HFFc6 (cell line): ENCODE data around the gene CCDC107. TPM values are rescaled to one million over a fixed set of nuclear protein-coding genes. Genes with fewer than 3 reads are reported as not detected.
"Not testable (repeated sequence)": the region's sequence is repeated elsewhere in the genome, so short reads cannot be mapped to it uniquely, and the experiment has no call there.

Experiments
- DNase-seq: peaks from one replicate; pipeline ENCODE4 v3.0.0-alpha.2; 2018
- H3K27ac Mint-ChIP-seq: 2 replicates; pipeline ENCODE4 v1.8.0; 2020; ENCODE audit warnings: mild to moderate bottlenecking, mixed read lengths
- H3K27me3 Mint-ChIP-seq: 2 replicates; pipeline ENCODE4 v1.8.0; 2021; ENCODE audit warnings: mild to moderate bottlenecking, moderate library complexity, mixed read lengths; ENCODE audit not compliant: insufficient read depth
- H3K36me3 Mint-ChIP-seq: 2 replicates; pipeline ENCODE4 v1.8.0; 2021; ENCODE audit warnings: low read depth, mixed read lengths
- H3K4me1 Mint-ChIP-seq: 2 replicates; pipeline ENCODE4 v1.8.0; 2020; ENCODE audit warnings: low read depth, mixed read lengths
- H3K4me3 Mint-ChIP-seq: 2 replicates; pipeline ENCODE4 v1.8.0; 2020; ENCODE audit warnings: mild to moderate bottlenecking, moderate library complexity, mixed read lengths
- H3K9me3 Mint-ChIP-seq: 2 replicates; pipeline ENCODE4 v1.8.0; 2020; ENCODE audit warnings: mild to moderate bottlenecking, mixed read lengths
- total RNA-seq, 6 experiments: library from RNA; stranded (reverse); fragmentation: NEBNext Ultra II Directional; extraction: Animal tissue kit (Norgen Biotek cat#: 25700); gene quantifications; 2 replicates in 1 of 6; 3 replicates in 5 of 6; pipeline ENCODE4 v1.2.3, GENCODE V29; 2021
- TF ChIP-seq, protein P1 (sequence below): fragments of 200-600 bp; sonication (generic); IDR thresholded peaks from 2 replicates; pipeline ENCODE4 v1.5.0; 2021; ENCODE audit warnings: antibody characterized with exemption, mild to moderate bottlenecking

The CCDC107 gene
- total RNA-seq, 6 experiments from 2014 or later: 22.5 to 29.8 (median 24.6) TPM

DNA sequence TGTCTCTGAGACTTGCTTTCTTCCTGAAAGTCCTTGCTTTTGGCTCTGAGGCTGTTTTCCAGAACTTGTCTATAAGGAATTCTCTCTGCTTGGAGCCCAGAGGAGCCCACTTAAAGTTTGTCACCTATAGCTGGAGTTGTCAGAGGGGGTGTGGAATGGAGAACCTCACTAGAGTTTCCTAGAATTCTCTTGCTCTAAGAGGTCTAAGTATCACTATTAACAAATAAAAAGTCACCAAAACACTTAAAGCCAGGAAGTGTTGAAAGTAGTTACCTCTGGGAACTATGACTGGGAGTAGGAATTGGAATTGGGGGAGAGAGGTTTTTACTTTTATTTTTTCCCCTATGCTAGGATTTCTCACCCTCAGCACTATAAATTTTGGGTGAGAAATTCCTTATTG is 22.4 kb upstream of the CCDC107 start:
- TF ChIP-seq, protein P1, sequence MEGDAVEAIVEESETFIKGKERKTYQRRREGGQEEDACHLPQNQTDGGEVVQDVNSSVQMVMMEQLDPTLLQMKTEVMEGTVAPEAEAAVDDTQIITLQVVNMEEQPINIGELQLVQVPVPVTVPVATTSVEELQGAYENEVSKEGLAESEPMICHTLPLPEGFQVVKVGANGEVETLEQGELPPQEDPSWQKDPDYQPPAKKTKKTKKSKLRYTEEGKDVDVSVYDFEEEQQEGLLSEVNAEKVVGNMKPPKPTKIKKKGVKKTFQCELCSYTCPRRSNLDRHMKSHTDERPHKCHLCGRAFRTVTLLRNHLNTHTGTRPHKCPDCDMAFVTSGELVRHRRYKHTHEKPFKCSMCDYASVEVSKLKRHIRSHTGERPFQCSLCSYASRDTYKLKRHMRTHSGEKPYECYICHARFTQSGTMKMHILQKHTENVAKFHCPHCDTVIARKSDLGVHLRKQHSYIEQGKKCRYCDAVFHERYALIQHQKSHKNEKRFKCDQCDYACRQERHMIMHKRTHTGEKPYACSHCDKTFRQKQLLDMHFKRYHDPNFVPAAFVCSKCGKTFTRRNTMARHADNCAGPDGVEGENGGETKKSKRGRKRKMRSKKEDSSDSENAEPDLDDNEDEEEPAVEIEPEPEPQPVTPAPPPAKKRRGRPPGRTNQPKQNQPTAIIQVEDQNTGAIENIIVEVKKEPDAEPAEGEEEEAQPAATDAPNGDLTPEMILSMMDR: no peak
- Mint-ChIP-seq H3K9me3 (peaks cover 4% of the 10 kb centered on the region; the same call in 1 of the 2 replicates), H3K27me3 (peaks cover 1% of the 10 kb centered on the region; the same call in 1 of the 2 replicates), H3K4me3 (no peak overlapping the region), H3K4me1 (peaks cover 33% of the 10 kb centered on the region), H3K36me3 (peaks cover 14% of the 10 kb centered on the region), H3K27ac (no peak overlapping the region)
- DNase-seq: no peak

DNA sequence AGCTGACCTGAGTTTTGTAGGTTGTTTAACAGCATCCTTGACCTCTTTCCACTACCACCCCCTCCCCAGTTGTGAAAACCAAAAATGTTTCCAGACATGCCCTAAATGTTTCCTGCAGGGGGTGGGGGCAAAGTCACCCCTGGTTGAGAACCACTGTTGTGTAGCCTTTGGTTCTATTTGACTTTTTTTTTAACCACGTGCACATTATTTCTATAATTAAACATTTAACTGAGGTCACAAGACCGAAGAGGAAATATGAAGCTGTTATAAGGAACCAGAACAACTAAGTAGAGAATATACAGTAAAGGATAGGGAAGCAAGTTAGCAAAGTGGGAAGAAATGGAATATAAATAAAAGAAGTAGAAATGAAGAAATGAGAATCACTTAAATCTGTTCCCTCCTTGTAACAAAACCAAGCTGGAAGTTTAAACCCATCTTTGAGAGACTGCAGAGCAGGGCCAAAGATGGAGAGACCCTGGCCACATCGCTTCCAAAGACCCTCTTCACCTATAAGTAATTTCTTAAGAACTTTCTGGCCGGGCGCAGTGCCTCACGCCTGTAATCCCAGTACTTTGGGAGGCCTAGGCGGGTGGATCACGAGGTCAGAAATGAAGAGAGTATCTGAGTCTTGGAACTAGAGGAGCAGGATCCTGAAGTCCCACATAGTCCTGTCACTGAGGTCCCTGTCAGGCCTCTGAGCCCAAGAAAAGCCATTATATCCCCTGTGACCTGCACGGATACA is 21.8 kb upstream of the CCDC107 start:
- Mint-ChIP-seq H3K9me3 (peaks cover 4% of the 10 kb centered on the region; the same call in 1 of the 2 replicates), H3K27me3 (peaks cover 1% of the 10 kb centered on the region), H3K27ac (no peak overlapping the region; the same call in 1 of the 2 replicates), H3K4me1 (peaks cover 33% of the 10 kb centered on the region), H3K4me3 (no peak overlapping the region), H3K36me3 (peaks cover 18% of the 10 kb centered on the region)
- TF ChIP-seq, protein P1: no peak
- DNase-seq: no peak

DNA sequence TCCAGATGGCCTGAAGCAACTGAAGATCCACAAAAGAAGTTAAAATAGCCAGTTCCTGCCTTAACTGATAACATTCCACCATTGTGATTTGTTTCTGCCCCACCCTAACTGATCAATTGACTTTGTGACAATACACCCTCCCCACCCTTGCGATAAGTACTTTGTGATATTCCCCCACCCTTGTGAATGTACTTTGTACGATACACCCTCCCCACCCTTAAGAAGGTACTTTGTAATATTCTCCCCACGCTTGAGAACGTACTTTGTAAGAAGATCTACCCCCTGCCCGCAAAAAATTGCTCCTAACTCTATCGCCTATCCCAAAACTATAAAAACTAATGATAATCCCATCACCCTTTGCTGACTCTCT is 21.2 kb upstream of the CCDC107 start:
- not testable (repeated sequence) for H3K9me3 Mint-ChIP-seq, H3K27ac Mint-ChIP-seq, DNase-seq, H3K27me3 Mint-ChIP-seq, H3K4me3 Mint-ChIP-seq
- H3K36me3 Mint-ChIP-seq: peaks cover 18% of the 10 kb centered on the region
- peaks cover 33% of the 10 kb centered on the region for H3K4me1 Mint-ChIP-seq

GRCh38 chr9:35637427-35637955 is 20.6 kb upstream of the CCDC107 start:
- peak overlapping the region; percentile 47 for H3K4me3 Mint-ChIP-seq
- H3K27me3 Mint-ChIP-seq: not testable (repeated sequence)
- DNase-seq: peak; percentile 64

GRCh38 chr9:35638751-35639150 is 19.3 kb upstream of the CCDC107 start:
- H3K4me3 Mint-ChIP-seq, H3K27ac Mint-ChIP-seq, H3K27me3 Mint-ChIP-seq, H3K9me3 Mint-ChIP-seq, DNase-seq: not testable (repeated sequence)
- Mint-ChIP-seq H3K36me3 (peaks cover 18% of the 10 kb centered on the region), H3K4me1 (peaks cover 33% of the 10 kb centered on the region)

More at GRCh38 chr9:35637427-35637955, 20.6 kb upstream of the CCDC107 start:
- peaks cover 33% of the 10 kb centered on the region for H3K4me1 Mint-ChIP-seq
- not testable (repeated sequence) for H3K9me3 Mint-ChIP-seq
- peaks cover 18% of the 10 kb centered on the region for H3K36me3 Mint-ChIP-seq
- H3K27ac Mint-ChIP-seq: peak overlapping the region; percentile 81

DNA sequence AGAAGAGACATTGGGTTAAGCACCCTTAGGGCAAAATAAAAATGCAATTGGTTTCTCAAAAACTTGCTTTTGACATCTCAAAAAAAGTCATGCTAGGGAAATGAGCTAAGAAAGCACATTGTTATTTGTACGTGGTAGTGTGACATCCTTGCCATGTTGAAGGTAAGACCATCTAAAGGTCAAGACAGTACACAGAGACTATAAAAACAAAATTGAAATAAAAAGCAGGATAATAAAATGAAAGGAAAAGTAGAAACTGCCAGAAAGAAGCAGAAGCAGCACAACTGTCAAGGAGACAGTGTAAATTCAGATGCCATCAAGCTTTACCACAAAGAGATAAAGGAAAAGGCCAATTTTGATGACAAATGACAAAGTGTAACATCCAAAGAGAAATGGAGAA is 18.9 kb upstream of the CCDC107 start:
- H3K27me3 Mint-ChIP-seq, H3K4me3 Mint-ChIP-seq, H3K27ac Mint-ChIP-seq, DNase-seq, H3K9me3 Mint-ChIP-seq: not testable (repeated sequence)
- H3K4me1 Mint-ChIP-seq: peaks cover 35% of the 10 kb centered on the region
- peaks cover 18% of the 10 kb centered on the region for H3K36me3 Mint-ChIP-seq

DNA sequence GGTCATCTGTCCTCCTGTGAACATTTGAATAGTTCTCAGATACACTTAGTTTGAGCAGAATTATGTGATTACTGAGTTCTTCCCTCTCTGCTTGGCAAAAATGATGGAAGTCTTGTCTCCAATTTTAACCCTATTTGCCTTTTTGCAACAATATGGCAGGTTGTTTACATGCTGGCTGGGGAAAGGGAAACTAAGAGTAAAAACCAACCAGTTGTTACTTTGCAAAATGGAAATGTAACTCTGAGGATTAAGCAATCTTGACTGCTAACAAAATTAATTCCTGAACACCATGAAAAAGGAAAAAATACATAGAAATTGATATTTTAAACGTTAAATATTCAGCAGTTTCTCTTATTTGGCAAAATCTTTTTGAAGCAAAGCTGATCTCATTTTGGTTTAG is 18.5 kb upstream of the CCDC107 start:
- no peak for DNase-seq
- Mint-ChIP-seq H3K9me3 (peaks cover 4% of the 10 kb centered on the region; the same call in 1 of the 2 replicates), H3K27ac (no peak overlapping the region), H3K27me3 (peaks cover 1% of the 10 kb centered on the region), H3K4me3 (no peak overlapping the region), H3K36me3 (peaks cover 18% of the 10 kb centered on the region), H3K4me1 (peaks cover 39% of the 10 kb centered on the region)
- TF ChIP-seq, protein P1: no peak

DNA sequence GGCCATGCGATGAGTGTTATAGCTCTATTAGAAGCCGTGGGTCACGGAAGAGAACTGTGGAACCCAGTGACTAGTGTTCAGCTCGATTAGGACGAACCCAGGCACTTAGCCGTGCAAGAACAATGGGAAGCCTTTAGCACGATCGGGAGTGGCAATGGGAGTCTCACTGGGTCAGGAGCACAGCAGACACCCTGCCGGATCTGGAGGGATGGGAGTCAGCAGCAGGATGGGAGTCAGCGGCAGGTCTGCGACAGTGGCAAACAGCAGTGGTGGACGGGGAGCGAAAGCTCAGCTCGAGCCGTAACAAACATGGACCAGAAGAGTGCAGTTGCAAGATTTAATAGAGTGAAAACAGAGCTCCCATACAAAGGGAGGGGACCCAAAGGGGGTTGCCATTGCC is 17.7 kb upstream of the CCDC107 start:
- not testable (repeated sequence) for H3K27me3 Mint-ChIP-seq, H3K4me3 Mint-ChIP-seq, H3K27ac Mint-ChIP-seq, H3K9me3 Mint-ChIP-seq, DNase-seq
- Mint-ChIP-seq H3K36me3 (peaks cover 18% of the 10 kb centered on the region), H3K4me1 (peaks cover 43% of the 10 kb centered on the region)

DNA sequence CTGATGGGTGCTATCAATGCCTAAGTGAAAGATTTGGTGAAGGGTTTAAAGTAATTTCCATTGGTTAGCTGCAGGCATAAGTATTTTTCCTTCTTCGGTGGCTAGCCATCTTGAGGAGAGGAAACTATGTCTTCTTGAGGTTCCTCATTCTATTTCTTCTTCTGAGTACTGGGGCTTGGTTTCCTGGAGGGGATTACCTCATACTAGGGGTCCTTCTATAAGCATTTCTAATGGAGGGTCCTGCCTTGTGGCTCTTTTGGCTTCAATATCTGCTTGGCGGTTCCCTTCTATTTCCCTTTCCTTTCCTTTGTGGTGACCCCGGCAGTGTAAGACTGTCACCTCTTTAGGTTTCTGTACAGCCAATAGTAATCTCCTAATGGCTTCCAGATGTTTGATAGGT is 16.6 kb upstream of the CCDC107 start:
- H3K36me3 Mint-ChIP-seq: peaks cover 18% of the 10 kb centered on the region
- H3K4me3 Mint-ChIP-seq, H3K27me3 Mint-ChIP-seq, H3K27ac Mint-ChIP-seq, DNase-seq, H3K9me3 Mint-ChIP-seq: not testable (repeated sequence)
- peaks cover 45% of the 10 kb centered on the region for H3K4me1 Mint-ChIP-seq
